ENCODE measurements around the gene MRPL12. TPM values are rescaled to one million over a fixed set of nuclear protein-coding genes. Genes with fewer than 3 reads are reported as not detected.

Gene MRPL12
- total and polyA plus RNA-seq, 2 donors from 2014 or later: 52.4 to 251 TPM

GRCh38 chr17:81703747-81704654 lies 834 bp downstream of the MRPL12 start:
- peaks cover 0 to 18% (median 6%) of the 10 kb centered on the region in 3 donors for H3K36me3 ChIP-seq (ENCODE audit: control insufficient read depth in 2 of 3, insufficient read depth in 3 of 3, low read length in 3 of 3)
- peak overlapping the region; percentile 82 to 95 (median 91) for H3K4me3 ChIP-seq (ENCODE audit: low read length in 3 of 3)
- FAIRE-seq: no peak
- H3K9me3 ChIP-seq (ENCODE audit: control insufficient read depth in 2 of 3, insufficient read depth in 1 of 3, low read length in 3 of 3): no peaks in the 10 kb centered on the region
- H3K4me1 ChIP-seq (ENCODE audit: control insufficient read depth in 2 of 3, insufficient read depth in 2 of 3, low read depth in 1 of 3, low read length in 3 of 3): peaks cover 0 to 25% (median 7%) of the 10 kb centered on the region in 3 donors
- no peaks in the 10 kb centered on the region for H3K27me3 ChIP-seq (ENCODE audit: control insufficient read depth, insufficient read depth, low read length)
- DNase-seq: peak in 1 of 5 donors; percentile 51
- H3K27ac ChIP-seq (ENCODE audit: low read depth in 2 of 2, low read length in 2 of 2): peak overlapping the region; percentile 63 to 91
- TF ChIP-seq CTCF (IDR thresholded peaks at IDR 0.05; ENCODE audit: borderline replicate concordance, extremely low read depth, insufficient read depth): no peak
- peak overlapping the region; percentile 8 to 94 (median 35) for H3K9ac ChIP-seq (ENCODE audit: low read length in 3 of 3)
- intact Hi-C loops (cut with DNase I): no loop called here

- intact Hi-C loops (cut with DNase I): no loop called here
- H3K36me3 ChIP-seq (ENCODE audit: control insufficient read depth in 2 of 3, insufficient read depth in 3 of 3, low read length in 3 of 3): peaks cover 0 to 14% (median 6%) of the 10 kb centered on the region in 3 donors
- no peak for FAIRE-seq
- no peak overlapping the region for H3K27ac ChIP-seq (ENCODE audit: low read depth in 2 of 2, low read length in 2 of 2)
- H3K9ac ChIP-seq (ENCODE audit: low read length in 3 of 3): no peak overlapping the region
- H3K9me3 ChIP-seq (ENCODE audit: control insufficient read depth in 2 of 3, insufficient read depth in 1 of 3, low read length in 3 of 3): no peaks in the 10 kb centered on the region
- no peak for DNase-seq
- peaks cover 0 to 31% (median 11%) of the 10 kb centered on the region in 3 donors for H3K4me1 ChIP-seq (ENCODE audit: control insufficient read depth in 2 of 3, insufficient read depth in 2 of 3, low read depth in 1 of 3, low read length in 3 of 3)
- TF ChIP-seq CTCF (IDR thresholded peaks at IDR 0.05; ENCODE audit: borderline replicate concordance, extremely low read depth, insufficient read depth): no peak
- H3K27me3 ChIP-seq (ENCODE audit: control insufficient read depth, insufficient read depth, low read length): no peaks in the 10 kb centered on the region
- H3K4me3 ChIP-seq (ENCODE audit: low read length in 3 of 3): no peak overlapping the region
These were observed 2.5 kb downstream of the MRPL12 start for GRCh38 chr17:81705518-81706231.

GRCh38 chr17:81706232-81706611 lies 3.1 kb downstream of the MRPL12 start:
- H3K27ac ChIP-seq (ENCODE audit: low read depth in 2 of 2, low read length in 2 of 2): no peak overlapping the region
- peaks cover 4% of the 10 kb centered on the region for H3K27me3 ChIP-seq (ENCODE audit: control insufficient read depth, insufficient read depth, low read length)
- intact Hi-C loops (cut with DNase I): no loop called here
- H3K4me3 ChIP-seq (ENCODE audit: low read length in 3 of 3): no peak overlapping the region
- FAIRE-seq (no peak), DNase-seq (no peak)
- TF ChIP-seq CTCF (IDR thresholded peaks at IDR 0.05; ENCODE audit: borderline replicate concordance, extremely low read depth, insufficient read depth): no peak
- H3K4me1 ChIP-seq (ENCODE audit: control insufficient read depth in 2 of 3, insufficient read depth in 2 of 3, low read depth in 1 of 3, low read length in 3 of 3): peaks cover 0 to 34% (median 13%) of the 10 kb centered on the region in 3 donors
- H3K9me3 ChIP-seq (ENCODE audit: control insufficient read depth in 2 of 3, insufficient read depth in 1 of 3, low read length in 3 of 3): no peaks in the 10 kb centered on the region
- H3K36me3 ChIP-seq (ENCODE audit: control insufficient read depth in 2 of 3, insufficient read depth in 3 of 3, low read length in 3 of 3): peaks cover 0 to 8% (median 3%) of the 10 kb centered on the region in 3 donors
- no peak overlapping the region for H3K9ac ChIP-seq (ENCODE audit: low read length in 3 of 3)
